HEK293 (cell line): ENCODE results near the gene COMP.

ENCODE experiments used
- MZF1 ChIP-seq: fragments of 450-650 bp; formaldehyde crosslinking; IDR thresholded peaks from 2 replicates; pipeline ENCODE4 v1.5.1; 2017; ENCODE audit warnings: missing biosample characterization, missing genetic modification characterization, borderline replicate concordance
- OSR2 ChIP-seq: fragments of 450-650 bp; formaldehyde crosslinking; IDR thresholded peaks from 2 replicates; pipeline ENCODE4 v1.5.1; 2016; ENCODE audit warnings: missing biosample characterization, missing genetic modification characterization
- YY1 ChIP-seq: fragments of 450-650 bp; formaldehyde crosslinking; IDR thresholded peaks from 2 replicates; pipeline ENCODE4 v1.5.1; 2018; ENCODE audit warnings: missing biosample characterization, missing genetic modification characterization
- ZNF138 ChIP-seq: fragments of 450-650 bp; formaldehyde crosslinking; IDR thresholded peaks from 2 replicates; pipeline ENCODE4 v1.5.1; 2016; ENCODE audit warnings: missing biosample characterization, missing genetic modification characterization, borderline replicate concordance
- ZNF146 ChIP-seq: fragments of 450-650 bp; formaldehyde crosslinking; IDR thresholded peaks from 2 replicates; pipeline ENCODE4 v1.5.1; 2016; ENCODE audit warnings: missing biosample characterization, missing genetic modification characterization
- ZNF416 ChIP-seq: fragments of 450-650 bp; formaldehyde crosslinking; IDR thresholded peaks from 2 replicates; pipeline ENCODE4 v1.5.1; 2016; ENCODE audit warnings: missing biosample characterization, missing genetic modification characterization
- ZNF510 ChIP-seq: fragments of 450-650 bp; formaldehyde crosslinking; IDR thresholded peaks from 2 replicates; pipeline ENCODE4 v1.5.1; 2018; ENCODE audit warnings: mild to moderate bottlenecking, missing genetic modification characterization, missing biosample characterization; ENCODE audit not compliant: insufficient replicate concordance
- ZNF777 ChIP-seq: fragments of 450-650 bp; formaldehyde crosslinking; IDR thresholded peaks from 2 replicates; pipeline ENCODE4 v1.5.1; 2017; ENCODE audit warnings: missing biosample characterization, missing genetic modification characterization, borderline replicate concordance
- TF ChIP-seq, protein P1 (sequence below): fragments of 450-650 bp; formaldehyde crosslinking; IDR thresholded peaks from 2 replicates; pipeline ENCODE4 v1.5.1; 2016; ENCODE audit warnings: missing biosample characterization, missing genetic modification characterization
- TF ChIP-seq, protein P2 (sequence below): fragments of 450-650 bp; formaldehyde crosslinking; IDR thresholded peaks from 2 replicates; pipeline ENCODE4 v1.5.1; 2016; ENCODE audit warnings: missing biosample characterization, missing genetic modification characterization
- TF ChIP-seq, protein P3 (sequence below): fragments of 450-650 bp; formaldehyde crosslinking; IDR thresholded peaks from 2 replicates; pipeline ENCODE4 v1.5.1; 2016; ENCODE audit warnings: missing biosample characterization, missing genetic modification characterization
- TF ChIP-seq, protein P4 (sequence below): fragments of 450-650 bp; formaldehyde crosslinking; IDR thresholded peaks from 2 replicates; pipeline ENCODE4 v1.5.1; 2016; ENCODE audit warnings: missing biosample characterization, missing genetic modification characterization
- TF ChIP-seq, protein P5 (sequence below): sonication (generic); formaldehyde crosslinking; IDR thresholded peaks from 2 replicates; pipeline ENCODE4 v1.8.1; 2022; ENCODE audit warnings: mild to moderate bottlenecking, moderate library complexity, missing genetic modification reagents

DNA sequence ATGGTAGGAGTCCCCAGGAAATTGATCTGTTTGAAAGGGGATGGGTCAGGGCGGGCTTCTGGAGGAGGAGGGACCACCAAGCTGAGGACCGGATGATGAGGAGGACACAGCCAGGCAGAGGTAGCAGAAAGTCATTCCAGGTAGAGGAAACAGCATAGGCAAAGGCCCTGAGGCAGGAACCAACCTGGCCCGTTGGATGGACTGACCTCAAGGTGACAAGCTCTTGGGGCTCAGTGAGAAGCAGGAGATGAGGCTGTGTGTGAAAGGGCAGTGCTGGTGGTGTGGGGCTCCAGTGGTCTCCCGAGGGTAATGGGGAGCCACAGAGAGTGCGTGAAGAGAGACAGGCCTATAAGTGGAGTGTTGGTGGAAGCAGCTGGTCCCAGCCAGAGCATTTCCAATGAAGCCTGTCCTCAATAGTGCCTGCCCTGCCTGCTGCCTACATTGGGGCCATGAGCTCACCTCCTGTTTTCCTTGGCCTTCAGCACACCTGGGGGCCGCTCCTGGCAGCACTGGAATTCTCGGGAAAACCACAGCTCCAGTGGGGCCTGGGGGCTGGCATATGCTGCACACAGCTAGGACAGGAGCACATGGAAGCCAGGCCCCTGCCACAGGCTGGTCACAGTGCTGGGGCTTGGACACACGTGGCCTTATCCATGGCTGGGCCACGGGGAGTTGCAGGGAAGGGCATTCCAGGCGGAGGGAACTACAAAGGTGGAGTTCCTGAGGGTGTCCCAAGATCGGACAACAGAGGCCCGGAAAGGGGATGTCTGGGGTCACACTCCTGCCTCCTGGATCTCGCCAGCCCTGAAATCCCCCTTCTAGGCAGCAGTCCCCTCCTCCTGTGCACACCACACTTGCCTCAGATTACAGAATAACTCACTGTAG lies 2.3 kb upstream of the COMP start:
- TF ChIP-seq, protein P1, sequence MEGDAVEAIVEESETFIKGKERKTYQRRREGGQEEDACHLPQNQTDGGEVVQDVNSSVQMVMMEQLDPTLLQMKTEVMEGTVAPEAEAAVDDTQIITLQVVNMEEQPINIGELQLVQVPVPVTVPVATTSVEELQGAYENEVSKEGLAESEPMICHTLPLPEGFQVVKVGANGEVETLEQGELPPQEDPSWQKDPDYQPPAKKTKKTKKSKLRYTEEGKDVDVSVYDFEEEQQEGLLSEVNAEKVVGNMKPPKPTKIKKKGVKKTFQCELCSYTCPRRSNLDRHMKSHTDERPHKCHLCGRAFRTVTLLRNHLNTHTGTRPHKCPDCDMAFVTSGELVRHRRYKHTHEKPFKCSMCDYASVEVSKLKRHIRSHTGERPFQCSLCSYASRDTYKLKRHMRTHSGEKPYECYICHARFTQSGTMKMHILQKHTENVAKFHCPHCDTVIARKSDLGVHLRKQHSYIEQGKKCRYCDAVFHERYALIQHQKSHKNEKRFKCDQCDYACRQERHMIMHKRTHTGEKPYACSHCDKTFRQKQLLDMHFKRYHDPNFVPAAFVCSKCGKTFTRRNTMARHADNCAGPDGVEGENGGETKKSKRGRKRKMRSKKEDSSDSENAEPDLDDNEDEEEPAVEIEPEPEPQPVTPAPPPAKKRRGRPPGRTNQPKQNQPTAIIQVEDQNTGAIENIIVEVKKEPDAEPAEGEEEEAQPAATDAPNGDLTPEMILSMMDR (tag by site-specific recombination) = no peak
- TF ChIP-seq, protein P2, sequence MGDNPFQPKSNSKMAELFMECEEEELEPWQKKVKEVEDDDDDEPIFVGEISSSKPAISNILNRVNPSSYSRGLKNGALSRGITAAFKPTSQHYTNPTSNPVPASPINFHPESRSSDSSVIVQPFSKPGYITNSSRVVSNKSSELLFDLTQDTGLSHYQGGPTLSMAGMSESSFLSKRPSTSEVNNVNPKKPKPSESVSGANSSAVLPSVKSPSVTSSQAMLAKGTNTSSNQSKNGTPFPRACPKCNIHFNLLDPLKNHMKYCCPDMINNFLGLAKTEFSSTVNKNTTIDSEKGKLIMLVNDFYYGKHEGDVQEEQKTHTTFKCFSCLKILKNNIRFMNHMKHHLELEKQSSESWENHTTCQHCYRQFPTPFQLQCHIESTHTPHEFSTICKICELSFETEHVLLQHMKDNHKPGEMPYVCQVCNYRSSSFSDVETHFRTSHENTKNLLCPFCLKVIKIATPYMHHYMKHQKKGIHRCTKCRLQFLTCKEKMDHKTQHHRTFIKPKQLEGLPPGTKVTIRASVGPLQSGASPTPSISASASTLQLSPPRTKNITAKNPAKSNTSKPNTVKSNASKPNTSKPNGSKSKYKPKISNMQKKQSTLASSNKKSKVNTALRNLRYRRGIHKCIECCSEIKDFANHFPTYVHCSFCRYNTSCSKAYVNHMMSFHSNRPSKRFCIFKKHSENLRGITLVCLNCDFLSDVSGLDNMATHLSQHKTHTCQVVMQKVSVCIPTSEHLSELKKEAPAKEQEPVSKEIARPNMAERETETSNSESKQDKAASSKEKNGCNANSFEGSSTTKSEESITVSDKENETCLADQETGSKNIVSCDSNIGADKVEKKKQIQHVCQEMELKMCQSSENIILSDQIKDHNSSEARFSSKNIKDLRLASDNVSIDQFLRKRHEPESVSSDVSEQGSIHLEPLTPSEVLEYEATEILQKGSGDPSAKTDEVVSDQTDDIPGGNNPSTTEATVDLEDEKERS = no peak
- TF ChIP-seq ZNF138 (tag by site-specific recombination) (no peak), ZNF146 (tag by site-specific recombination) (no peak), MZF1 (no peak), YY1 (tag by site-specific recombination) (no peak), ZNF416 (tag by site-specific recombination) (no peak), OSR2 (tag by site-specific recombination) (no peak), ZNF510 (no peak), ZNF777 (tag by site-specific recombination) (no peak)
- TF ChIP-seq, protein P3, sequence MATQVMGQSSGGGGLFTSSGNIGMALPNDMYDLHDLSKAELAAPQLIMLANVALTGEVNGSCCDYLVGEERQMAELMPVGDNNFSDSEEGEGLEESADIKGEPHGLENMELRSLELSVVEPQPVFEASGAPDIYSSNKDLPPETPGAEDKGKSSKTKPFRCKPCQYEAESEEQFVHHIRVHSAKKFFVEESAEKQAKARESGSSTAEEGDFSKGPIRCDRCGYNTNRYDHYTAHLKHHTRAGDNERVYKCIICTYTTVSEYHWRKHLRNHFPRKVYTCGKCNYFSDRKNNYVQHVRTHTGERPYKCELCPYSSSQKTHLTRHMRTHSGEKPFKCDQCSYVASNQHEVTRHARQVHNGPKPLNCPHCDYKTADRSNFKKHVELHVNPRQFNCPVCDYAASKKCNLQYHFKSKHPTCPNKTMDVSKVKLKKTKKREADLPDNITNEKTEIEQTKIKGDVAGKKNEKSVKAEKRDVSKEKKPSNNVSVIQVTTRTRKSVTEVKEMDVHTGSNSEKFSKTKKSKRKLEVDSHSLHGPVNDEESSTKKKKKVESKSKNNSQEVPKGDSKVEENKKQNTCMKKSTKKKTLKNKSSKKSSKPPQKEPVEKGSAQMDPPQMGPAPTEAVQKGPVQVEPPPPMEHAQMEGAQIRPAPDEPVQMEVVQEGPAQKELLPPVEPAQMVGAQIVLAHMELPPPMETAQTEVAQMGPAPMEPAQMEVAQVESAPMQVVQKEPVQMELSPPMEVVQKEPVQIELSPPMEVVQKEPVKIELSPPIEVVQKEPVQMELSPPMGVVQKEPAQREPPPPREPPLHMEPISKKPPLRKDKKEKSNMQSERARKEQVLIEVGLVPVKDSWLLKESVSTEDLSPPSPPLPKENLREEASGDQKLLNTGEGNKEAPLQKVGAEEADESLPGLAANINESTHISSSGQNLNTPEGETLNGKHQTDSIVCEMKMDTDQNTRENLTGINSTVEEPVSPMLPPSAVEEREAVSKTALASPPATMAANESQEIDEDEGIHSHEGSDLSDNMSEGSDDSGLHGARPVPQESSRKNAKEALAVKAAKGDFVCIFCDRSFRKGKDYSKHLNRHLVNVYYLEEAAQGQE (tag by site-specific recombination) = no peak
- TF ChIP-seq, protein P4, sequence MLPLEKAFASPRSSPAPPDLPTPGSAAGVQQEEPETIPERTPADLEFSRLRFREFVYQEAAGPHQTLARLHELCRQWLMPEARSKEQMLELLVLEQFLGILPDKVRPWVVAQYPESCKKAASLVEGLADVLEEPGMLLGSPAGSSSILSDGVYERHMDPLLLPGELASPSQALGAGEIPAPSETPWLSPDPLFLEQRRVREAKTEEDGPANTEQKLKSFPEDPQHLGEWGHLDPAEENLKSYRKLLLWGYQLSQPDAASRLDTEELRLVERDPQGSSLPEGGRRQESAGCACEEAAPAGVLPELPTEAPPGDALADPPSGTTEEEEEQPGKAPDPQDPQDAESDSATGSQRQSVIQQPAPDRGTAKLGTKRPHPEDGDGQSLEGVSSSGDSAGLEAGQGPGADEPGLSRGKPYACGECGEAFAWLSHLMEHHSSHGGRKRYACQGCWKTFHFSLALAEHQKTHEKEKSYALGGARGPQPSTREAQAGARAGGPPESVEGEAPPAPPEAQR = no peak
- TF ChIP-seq, protein P5, sequence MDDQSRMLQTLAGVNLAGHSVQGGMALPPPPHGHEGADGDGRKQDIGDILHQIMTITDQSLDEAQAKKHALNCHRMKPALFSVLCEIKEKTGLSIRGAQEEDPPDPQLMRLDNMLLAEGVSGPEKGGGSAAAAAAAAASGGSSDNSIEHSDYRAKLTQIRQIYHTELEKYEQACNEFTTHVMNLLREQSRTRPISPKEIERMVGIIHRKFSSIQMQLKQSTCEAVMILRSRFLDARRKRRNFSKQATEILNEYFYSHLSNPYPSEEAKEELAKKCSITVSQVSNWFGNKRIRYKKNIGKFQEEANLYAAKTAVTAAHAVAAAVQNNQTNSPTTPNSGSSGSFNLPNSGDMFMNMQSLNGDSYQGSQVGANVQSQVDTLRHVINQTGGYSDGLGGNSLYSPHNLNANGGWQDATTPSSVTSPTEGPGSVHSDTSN (CRISPR knock-in tag) = no peak
